ENCODE results near the gene TMEM184A. TPM values are rescaled to one million over a fixed set of nuclear protein-coding genes. Genes with fewer than 3 reads are reported as not detected.
"Not testable (repeated sequence)": the region's sequence is repeated elsewhere in the genome, so short reads cannot be mapped to it uniquely, and the experiment has no call there.

TMEM184A gene
- total RNA-seq, 1 donor from 2014 or later, result 0.27 TPM

GRCh38 chr7:1591396-1591795 lies 35.4 kb upstream of the TMEM184A start:
- intact Hi-C loops (cut with DNase I), result no loop called here
- DNase-seq (ENCODE audit: low spot score), result no peak
- ATAC-seq, result no peak

DNA sequence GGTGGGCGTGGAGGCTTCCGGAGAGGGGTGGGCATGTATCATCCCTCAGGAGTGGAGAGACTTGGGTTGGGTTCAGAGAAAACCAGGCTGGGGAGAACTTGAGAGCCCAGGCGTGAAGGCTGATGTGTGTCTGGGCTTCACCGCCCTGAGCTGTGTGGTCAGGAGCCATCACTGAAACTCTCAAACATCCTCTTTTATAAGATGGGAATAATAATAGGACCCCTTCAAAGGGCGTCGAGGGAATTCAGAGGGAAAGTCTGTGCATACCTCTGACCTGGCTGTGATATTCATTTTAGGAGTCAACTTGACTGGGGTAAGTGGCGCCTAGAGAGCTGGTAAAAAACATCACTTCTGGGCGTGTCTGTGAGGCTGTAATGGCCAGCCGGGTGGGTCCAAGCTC lies 34.9 kb upstream of the TMEM184A start:
- intact Hi-C loops (cut with DNase I), result no loop called here
- DNase-seq (ENCODE audit: low spot score) (no peak), ATAC-seq (no peak)

GRCh38 chr7:1590476-1590875 lies 34.5 kb upstream of the TMEM184A start:
- ATAC-seq, result no peak
- intact Hi-C loops (cut with DNase I), result no loop called here

DNA sequence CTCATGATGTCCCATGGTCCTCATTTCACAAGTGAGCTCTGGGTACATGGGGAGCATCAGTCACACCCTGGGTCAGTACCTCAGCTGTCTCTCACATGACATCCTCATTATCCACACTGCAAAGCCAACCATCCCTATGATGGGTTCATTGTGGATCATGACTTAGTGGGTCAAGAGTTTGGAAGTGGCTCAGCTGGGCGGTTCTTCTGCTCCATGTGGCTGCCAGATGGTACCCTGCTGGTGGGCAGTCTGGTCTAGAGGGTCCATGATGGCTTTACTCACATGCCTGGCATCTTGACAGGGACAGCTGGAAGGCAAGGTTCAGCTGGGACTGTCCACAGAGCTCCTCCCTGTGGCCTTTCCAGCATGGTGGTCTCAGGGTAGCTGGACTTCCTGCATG lies 33.0 kb upstream of the TMEM184A start:
- DNase-seq (ENCODE audit: low spot score) (no peak), ATAC-seq (no peak)
- intact Hi-C loops (cut with DNase I), result no loop called here

More at GRCh38 chr7:1590476-1590875, 34.5 kb upstream of the TMEM184A start:
- DNase-seq (ENCODE audit: low spot score), result no peak

GRCh38 chr7:1587738-1588137 lies 31.7 kb upstream of the TMEM184A start:
- DNase-seq (ENCODE audit: low spot score), result no peak
- no peak for ATAC-seq
- intact Hi-C loops (cut with DNase I), result no loop called here

DNA sequence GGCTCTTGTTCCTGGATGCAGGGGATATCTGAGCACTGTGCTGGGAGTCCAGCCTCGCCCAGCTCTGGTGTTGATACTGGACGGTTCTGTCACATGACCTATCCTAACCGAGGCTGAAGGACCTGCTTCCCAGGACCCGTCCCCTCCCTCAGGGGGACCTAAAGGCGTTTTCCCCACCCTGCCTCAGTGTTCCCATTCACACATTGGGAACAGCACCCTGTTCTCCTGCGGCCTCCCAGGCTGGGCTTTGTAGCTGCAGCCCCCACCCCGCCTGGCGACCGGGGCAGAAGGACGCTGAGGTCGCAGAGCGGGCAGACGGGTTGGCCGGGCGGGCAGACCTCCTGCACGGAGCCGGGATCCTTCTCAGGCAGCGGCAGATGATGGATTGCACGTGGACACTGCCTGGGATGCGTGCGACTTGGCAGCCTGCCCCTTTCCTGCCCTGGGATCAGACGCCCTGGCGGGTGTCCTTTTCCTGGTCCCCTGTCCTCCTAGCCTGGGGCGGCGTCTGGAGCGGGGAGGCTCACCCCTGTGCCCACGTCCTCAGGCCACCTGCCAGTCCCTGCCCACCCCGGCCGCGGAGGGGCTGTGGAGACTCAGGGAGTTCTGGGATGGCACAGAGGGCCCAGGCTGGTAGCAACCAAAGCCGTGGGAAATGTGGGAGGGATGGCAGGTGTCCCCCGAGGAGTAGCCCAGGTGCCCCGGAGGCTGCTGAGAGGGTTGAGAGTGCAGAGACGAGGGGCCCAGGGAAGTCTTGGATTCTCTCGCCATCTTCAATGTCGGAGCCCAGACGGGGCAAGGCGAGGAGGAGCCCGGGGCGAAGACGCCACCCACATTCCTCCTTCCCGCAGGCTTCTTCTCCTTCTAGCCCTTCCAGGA lies 31.1 kb upstream of the TMEM184A start:
- intact Hi-C loops (cut with DNase I), result no loop called here
- DNase-seq (ENCODE audit: low spot score) (no peak), ATAC-seq (no peak)

- intact Hi-C loops (cut with DNase I), result no loop called here
- no peak for DNase-seq (ENCODE audit: low spot score)
- ATAC-seq, result no peak
Measured at GRCh38 chr7:1586126-1586826, 30.3 kb upstream of the TMEM184A start.

GRCh38 chr7:1585142-1585981 lies 29.4 kb upstream of the TMEM184A start:
- ATAC-seq (no peak), DNase-seq (ENCODE audit: low spot score) (no peak)
- intact Hi-C loops (cut with DNase I), result no loop called here

DNA sequence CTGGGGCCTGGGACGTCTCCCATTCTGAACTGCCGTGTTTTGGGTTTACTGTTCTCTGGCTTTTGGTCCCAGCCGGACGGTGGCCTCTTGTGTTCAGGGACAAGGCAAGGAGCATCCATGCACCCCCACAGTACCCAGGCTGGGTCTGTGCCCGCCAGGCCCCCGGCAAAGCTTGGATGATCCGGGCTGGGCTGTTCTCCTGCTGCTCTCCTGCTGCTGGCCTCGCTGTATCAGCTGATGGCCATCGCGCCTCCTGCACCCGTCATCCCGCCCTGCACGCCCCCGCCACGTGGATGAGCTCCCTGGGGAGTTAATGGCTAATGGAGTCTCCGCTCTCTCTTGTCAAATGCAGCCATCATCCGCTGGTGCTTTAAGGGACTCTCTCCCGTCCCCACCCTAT lies 28.7 kb upstream of the TMEM184A start:
- ATAC-seq, result no peak
- no peak for DNase-seq (ENCODE audit: low spot score)
- intact Hi-C loops (cut with DNase I), result loop anchor here (5.0 kb wide), 1 partner anchor 628 kb away; no protein-coding TSS in a partner anchor

DNA sequence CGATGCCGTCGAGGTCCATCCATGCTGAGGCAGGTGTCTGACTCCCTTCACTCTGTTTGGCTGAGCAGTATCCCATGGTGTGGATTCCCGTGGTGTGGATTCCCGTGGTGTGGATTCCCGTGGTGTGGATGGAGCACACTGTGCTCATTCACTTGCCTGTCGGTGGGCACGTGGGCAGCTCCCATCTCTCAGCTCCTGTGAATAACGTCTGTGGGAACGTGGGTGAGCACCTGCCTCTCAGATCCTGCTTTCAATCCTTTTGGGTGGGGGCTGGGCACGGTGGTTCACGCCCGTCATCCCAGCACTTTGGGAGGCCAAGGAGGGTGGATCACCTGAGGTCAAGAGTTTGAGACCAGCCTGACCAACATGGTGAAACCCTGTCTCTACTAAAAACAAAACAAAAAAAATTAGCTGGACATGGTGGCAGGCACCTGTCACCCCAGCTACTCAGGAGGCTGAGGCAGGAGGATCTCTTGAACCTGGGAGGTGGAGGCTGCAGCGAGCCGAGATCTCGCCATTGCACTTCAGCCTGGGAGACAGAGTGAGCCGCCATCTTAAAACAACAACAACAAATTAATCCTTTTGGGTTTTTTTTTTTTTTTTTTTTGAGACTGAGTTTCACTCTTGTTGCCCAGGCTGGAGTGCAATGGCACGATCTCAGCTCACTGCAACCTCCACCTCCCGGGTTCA lies 27.4 kb upstream of the TMEM184A start:
- DNase-seq (ENCODE audit: low spot score); ATAC-seq: not testable (repeated sequence)
- intact Hi-C loops (cut with DNase I), result loop anchor here (5.0 kb wide), 1 partner anchor 629 kb away; no protein-coding TSS in a partner anchor

GRCh38 chr7:1580422-1581030 lies 24.5 kb upstream of the TMEM184A start:
- ATAC-seq, result no peak
- intact Hi-C loops (cut with DNase I), result loop anchor here (5.0 kb wide), 1 partner anchor 632 kb away; no protein-coding TSS in a partner anchor

GRCh38 chr7:1579481-1580421 lies 23.7 kb upstream of the TMEM184A start:
- DNase-seq (ENCODE audit: low spot score) (peak; percentile 86), ATAC-seq (peak; percentile 92)
- intact Hi-C loops (cut with DNase I), result loop anchor here (5.0 kb wide), 1 partner anchor 633 kb away; no protein-coding TSS in a partner anchor

More at GRCh38 chr7:1580422-1581030, 24.5 kb upstream of the TMEM184A start:
- no peak for DNase-seq (ENCODE audit: low spot score)

DNA sequence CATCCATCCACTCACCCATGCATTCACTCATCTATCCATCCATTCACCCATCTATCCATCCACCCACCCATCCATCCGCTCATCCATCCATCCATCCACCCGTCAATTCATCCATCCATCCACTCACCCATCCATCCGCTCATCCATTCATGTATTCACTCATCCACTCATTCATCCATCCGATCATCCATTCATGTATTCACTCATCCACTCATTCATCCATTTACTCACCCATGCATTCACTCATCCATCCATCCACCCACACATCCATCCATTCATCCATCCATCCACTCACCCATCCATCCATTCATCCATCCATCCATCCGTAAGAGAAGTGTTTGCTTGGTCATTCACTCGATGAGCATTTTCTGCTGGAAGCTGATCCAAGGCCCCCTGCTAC lies 22.5 kb upstream of the TMEM184A start:
- DNase-seq (ENCODE audit: low spot score), result no peak
- no peak for ATAC-seq
- intact Hi-C loops (cut with DNase I), result no loop called here

DNA sequence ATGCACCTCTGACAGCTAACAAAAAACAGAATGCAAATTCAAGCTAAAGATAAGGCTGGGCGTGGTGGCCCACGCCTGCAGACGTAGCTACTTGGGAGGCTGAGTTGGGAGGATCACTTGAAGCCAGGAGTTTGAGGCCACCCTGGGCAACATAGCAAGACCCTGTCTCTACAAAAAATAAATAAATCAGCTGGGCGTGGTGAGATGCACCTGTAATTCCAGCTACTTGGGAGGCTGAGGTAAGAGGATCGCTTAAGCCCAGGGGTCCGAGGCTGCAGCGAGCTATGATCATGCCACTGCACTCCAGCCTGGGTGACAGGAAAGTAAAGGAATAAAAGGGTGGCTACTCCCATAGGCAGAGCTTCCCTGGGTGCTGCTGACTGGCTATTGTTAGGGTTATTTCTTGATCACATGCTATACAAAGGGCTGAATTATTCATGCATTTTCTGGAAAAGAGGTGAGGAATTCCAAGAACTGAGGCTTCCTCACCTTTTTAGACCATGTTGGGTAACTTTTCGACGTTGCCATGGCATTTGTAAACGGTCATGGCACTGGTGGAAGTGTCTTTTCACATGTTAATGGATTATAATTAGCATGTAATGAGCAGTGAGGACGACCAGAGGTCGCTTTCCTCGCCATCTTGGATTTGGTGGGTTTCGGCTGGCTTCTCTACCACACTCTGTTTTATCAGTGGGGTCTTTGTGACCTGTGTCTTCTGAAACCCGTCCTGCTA lies 20.7 kb upstream of the TMEM184A start:
- ATAC-seq, result no peak
- intact Hi-C loops (cut with DNase I), result no loop called here
- no peak for DNase-seq (ENCODE audit: low spot score)

DNA sequence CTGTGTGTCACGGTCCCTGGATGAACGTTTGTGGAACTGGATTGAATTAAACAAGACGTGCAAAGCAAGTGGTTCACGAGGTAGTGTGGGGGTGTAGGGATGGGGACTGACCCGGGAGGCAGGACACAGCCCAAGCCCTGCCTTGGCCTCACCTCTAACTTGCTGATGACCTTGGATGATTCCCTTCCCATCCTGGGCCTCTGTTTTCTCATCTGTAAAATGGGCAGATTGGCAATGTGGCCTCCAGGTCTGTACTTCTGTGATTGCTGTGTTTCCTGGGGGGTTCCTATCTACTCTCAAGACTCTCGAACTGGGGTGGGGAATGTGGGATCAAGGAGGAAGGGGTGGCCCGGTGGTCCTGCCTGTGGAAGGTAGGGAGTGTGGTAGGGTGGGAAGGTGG lies 19.8 kb upstream of the TMEM184A start:
- no peak for ATAC-seq
- no peak for DNase-seq (ENCODE audit: low spot score)
- intact Hi-C loops (cut with DNase I), result no loop called here

GRCh38 chr7:1572111-1572822 lies 16.3 kb upstream of the TMEM184A start:
- DNase-seq (ENCODE audit: low spot score) (no peak), ATAC-seq (no peak)
- intact Hi-C loops (cut with DNase I), result no loop called here

Measured in sciatic nerve (tissue), 2 donors.